ENCODE data around the gene SNX2.

Gene SNX2

DNA sequence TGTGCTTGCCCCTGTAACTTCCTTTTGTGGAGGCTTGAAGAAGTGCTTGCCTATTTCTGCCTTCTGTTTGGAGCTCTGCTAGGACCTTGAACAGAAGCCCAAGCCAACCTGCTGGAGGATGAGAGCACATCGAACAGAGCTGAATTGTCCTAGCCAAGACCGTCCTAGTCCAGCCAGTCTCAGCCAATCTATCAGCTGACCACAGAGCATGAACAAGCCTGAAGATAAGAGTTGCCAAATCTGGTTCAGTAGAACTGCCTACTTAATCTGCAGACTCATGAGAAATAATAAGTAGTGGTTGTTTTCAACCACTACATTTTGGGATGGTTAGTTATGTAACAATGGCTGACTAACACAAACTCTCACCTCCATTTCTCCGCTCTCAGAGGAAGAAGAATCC, 4.4 kb upstream of the SNX2 start:
- Histone ChIP-seq H3K23ac (ENCODE audit: low read length) (no peak overlapping the region), H3K14ac (ENCODE audit: low read length) (peak overlapping the region; percentile 4), H4K91ac (ENCODE audit: low read depth, low read length) (no peak overlapping the region), H3K9ac (ENCODE audit: low read length) (no peak overlapping the region), H3K9me3 (ENCODE audit: insufficient read depth, low read depth, low read length) (no peaks in the 10 kb centered on the region), H2AK5ac (ENCODE audit: low read length) (no peak overlapping the region), H3K4ac (ENCODE audit: low read depth, low read length) (no peak overlapping the region), H4K12ac (ENCODE audit: low read depth, low read length) (no peak overlapping the region), H3K4me3 (ENCODE audit: low read depth, low read length) (no peak overlapping the region), H3K79me1 (ENCODE audit: low read length) (peaks cover 11% of the 10 kb centered on the region), H2AFZ (ENCODE audit: insufficient read depth, low read length, poor library complexity) (no peak overlapping the region), H3K4me2 (ENCODE audit: low read length) (no peak overlapping the region), H3K18ac (ENCODE audit: low read length) (no peak overlapping the region), H3K27ac (ENCODE audit: low read depth, low read length) (no peak overlapping the region), H4K8ac (ENCODE audit: low read depth, low read length) (no peak overlapping the region), H3K27me3 (ENCODE audit: insufficient read depth, low read length) (no peaks in the 10 kb centered on the region), H2BK120ac (ENCODE audit: insufficient read depth, low read length, poor library complexity) (no peak overlapping the region), H3K4me1 (ENCODE audit: control insufficient read depth in 1 of 2, insufficient read depth in 2 of 2, low read length in 2 of 2) (peaks cover 3 to 14% of the 10 kb centered on the region in 2 experiments), H3K79me2 (ENCODE audit: control insufficient read depth, insufficient read depth, low read length, poor library complexity) (peaks cover 6% of the 10 kb centered on the region), H2BK5ac (ENCODE audit: low read depth, low read length, poor library complexity) (no peak overlapping the region), H2BK12ac (ENCODE audit: low read length) (peak overlapping the region; percentile 5), H3K36me3 (ENCODE audit: control insufficient read depth in 1 of 2, insufficient read depth in 2 of 2, low read length in 2 of 2) (no peaks in the 10 kb centered on the region)
- DNase-seq: no peak
- no CpG with 5 or more reads among the region's 3 CpGs for WGBS (ENCODE audit: extremely low coverage, insufficient coverage, insufficient read length)

DNA sequence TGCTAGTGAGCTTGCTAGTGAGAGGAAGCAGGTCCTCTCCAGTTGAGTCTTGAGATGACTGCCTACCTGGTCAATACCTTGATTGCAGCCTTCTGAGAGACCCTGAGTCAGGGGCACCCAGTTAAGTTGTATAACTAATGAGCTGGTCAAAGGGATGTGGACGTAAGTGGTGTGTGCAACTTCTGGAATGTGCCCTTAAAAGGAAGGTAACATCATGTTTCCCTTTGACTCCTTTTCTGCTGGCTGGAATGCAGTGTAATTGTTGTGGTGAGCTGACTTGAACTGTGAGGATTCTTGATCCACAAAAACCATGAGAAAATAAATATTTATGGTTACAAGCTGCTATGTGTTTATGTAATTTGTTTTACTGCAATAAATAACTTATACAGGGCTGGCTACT, 2.4 kb upstream of the SNX2 start:
- H2AFZ ChIP-seq (ENCODE audit: insufficient read depth, low read length, poor library complexity): peak overlapping the region; percentile 0
- H2BK120ac ChIP-seq (ENCODE audit: insufficient read depth, low read length, poor library complexity): peak overlapping the region; percentile 55
- no CpG with 5 or more reads among the region's 1 CpG for WGBS (ENCODE audit: extremely low coverage, insufficient coverage, insufficient read length)

DNA sequence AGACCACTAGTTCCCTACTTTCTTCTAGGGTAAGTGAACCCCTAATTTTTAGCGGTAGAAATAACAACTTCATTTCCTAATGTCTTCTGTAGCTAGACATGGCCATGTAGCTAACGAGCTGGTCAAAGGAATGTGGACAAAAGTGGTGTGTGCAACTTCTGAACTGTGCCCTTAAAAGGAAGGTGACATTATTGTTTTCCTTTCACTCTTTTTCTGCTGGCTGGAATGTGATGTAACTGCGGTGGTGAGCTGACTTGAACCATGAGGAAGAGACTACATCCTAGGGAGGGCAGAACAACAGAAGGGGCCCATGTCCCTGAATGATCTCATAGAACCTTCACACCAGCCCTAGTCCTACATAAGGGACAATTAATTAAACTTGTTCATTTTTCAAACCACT, 1.3 kb upstream of the SNX2 start:
- Histone ChIP-seq H3K23ac (ENCODE audit: low read length) (no peak overlapping the region), H3K4me3 (ENCODE audit: low read depth, low read length) (no peak overlapping the region), H4K8ac (ENCODE audit: low read depth, low read length) (no peak overlapping the region), H3K36me3 (ENCODE audit: control insufficient read depth in 1 of 2, insufficient read depth in 2 of 2, low read length in 2 of 2) (no peaks in the 10 kb centered on the region), H4K12ac (ENCODE audit: low read depth, low read length) (no peak overlapping the region), H3K4me1 (ENCODE audit: control insufficient read depth in 1 of 2, insufficient read depth in 2 of 2, low read length in 2 of 2) (peaks cover 3 to 14% of the 10 kb centered on the region in 2 experiments), H2AFZ (ENCODE audit: insufficient read depth, low read length, poor library complexity) (no peak overlapping the region), H2BK120ac (ENCODE audit: insufficient read depth, low read length, poor library complexity) (peak overlapping the region; percentile 36), H3K27ac (ENCODE audit: low read depth, low read length) (peak overlapping the region; percentile 3), H2BK12ac (ENCODE audit: low read length) (peak overlapping the region; percentile 42), H3K27me3 (ENCODE audit: insufficient read depth, low read length) (no peaks in the 10 kb centered on the region), H3K79me1 (ENCODE audit: low read length) (peaks cover 12% of the 10 kb centered on the region), H3K14ac (ENCODE audit: low read length) (no peak overlapping the region), H3K79me2 (ENCODE audit: control insufficient read depth, insufficient read depth, low read length, poor library complexity) (peaks cover 10% of the 10 kb centered on the region), H2BK5ac (ENCODE audit: low read depth, low read length, poor library complexity) (no peak overlapping the region), H3K4ac (ENCODE audit: low read depth, low read length) (no peak overlapping the region), H3K18ac (ENCODE audit: low read length) (no peak overlapping the region), H3K4me2 (ENCODE audit: low read length) (no peak overlapping the region), H3K9ac (ENCODE audit: low read length) (no peak overlapping the region), H2AK5ac (ENCODE audit: low read length) (no peak overlapping the region), H3K9me3 (ENCODE audit: insufficient read depth, low read depth, low read length) (no peaks in the 10 kb centered on the region), H4K91ac (ENCODE audit: low read depth, low read length) (no peak overlapping the region)
- peak in 1 of 2 donors; percentile 38 for DNase-seq
- WGBS (ENCODE audit: extremely low coverage, insufficient coverage, insufficient read length): no CpG with 5 or more reads among the region's 3 CpGs

More for the DNA sequence above, 2.4 kb upstream of the SNX2 start:
- Histone ChIP-seq H3K36me3 (ENCODE audit: control insufficient read depth in 1 of 2, insufficient read depth in 2 of 2, low read length in 2 of 2) (no peaks in the 10 kb centered on the region), H4K8ac (ENCODE audit: low read depth, low read length) (no peak overlapping the region), H3K27ac (ENCODE audit: low read depth, low read length) (peak overlapping the region; percentile 4), H3K79me1 (ENCODE audit: low read length) (peaks cover 12% of the 10 kb centered on the region), H3K23ac (ENCODE audit: low read length) (no peak overlapping the region), H4K91ac (ENCODE audit: low read depth, low read length) (peak overlapping the region; percentile 61), H3K4me3 (ENCODE audit: low read depth, low read length) (no peak overlapping the region), H3K14ac (ENCODE audit: low read length) (no peak overlapping the region), H3K9me3 (ENCODE audit: insufficient read depth, low read depth, low read length) (no peaks in the 10 kb centered on the region), H4K12ac (ENCODE audit: low read depth, low read length) (no peak overlapping the region), H3K4ac (ENCODE audit: low read depth, low read length) (no peak overlapping the region), H3K4me2 (ENCODE audit: low read length) (no peak overlapping the region), H3K27me3 (ENCODE audit: insufficient read depth, low read length) (no peaks in the 10 kb centered on the region), H3K4me1 (ENCODE audit: control insufficient read depth in 1 of 2, insufficient read depth in 2 of 2, low read length in 2 of 2) (peaks cover 3 to 14% of the 10 kb centered on the region in 2 experiments), H2AK5ac (ENCODE audit: low read length) (no peak overlapping the region), H2BK5ac (ENCODE audit: low read depth, low read length, poor library complexity) (peak overlapping the region; percentile 32), H3K18ac (ENCODE audit: low read length) (no peak overlapping the region), H3K79me2 (ENCODE audit: control insufficient read depth, insufficient read depth, low read length, poor library complexity) (peaks cover 9% of the 10 kb centered on the region), H2BK12ac (ENCODE audit: low read length) (no peak overlapping the region), H3K9ac (ENCODE audit: low read length) (no peak overlapping the region)
- DNase-seq: peak in 1 of 2 donors; percentile 72

DNA sequence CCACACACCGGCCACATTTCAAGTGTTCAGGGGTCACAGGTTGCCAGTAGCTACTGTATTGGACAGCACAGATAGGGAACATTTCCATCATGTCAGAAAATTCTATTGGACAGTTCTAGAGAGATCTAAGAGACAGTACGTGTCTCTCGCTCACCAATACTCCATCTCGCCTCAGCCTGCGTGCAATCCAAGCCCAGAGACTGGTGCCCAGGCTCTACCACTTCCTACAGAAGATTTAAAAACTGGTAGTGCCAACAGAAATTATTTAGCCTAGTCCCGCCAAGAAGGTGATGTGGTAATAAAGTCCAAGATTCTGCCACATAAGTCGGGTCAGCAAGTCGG, 390 bp upstream of the SNX2 start:
- H2AK5ac ChIP-seq (ENCODE audit: low read length): peak overlapping the region; percentile 41
- H3K18ac ChIP-seq (ENCODE audit: low read length): no peak overlapping the region
- H2BK12ac ChIP-seq (ENCODE audit: low read length): peak overlapping the region; percentile 65
- peak overlapping the region; percentile 84 for H4K8ac ChIP-seq (ENCODE audit: low read depth, low read length)
- no peaks in the 10 kb centered on the region for H3K9me3 ChIP-seq (ENCODE audit: insufficient read depth, low read depth, low read length)
- H3K4me2 ChIP-seq (ENCODE audit: low read length): peak overlapping the region; percentile 70
- no peak for DNase-seq
- peak overlapping the region; percentile 0 for H2AFZ ChIP-seq (ENCODE audit: insufficient read depth, low read length, poor library complexity)
- H3K4me3 ChIP-seq (ENCODE audit: low read depth, low read length): peak overlapping the region; percentile 16
- H3K4ac ChIP-seq (ENCODE audit: low read depth, low read length): no peak overlapping the region
- peak overlapping the region; percentile 55 for H3K14ac ChIP-seq (ENCODE audit: low read length)
- peak overlapping the region; percentile 89 for H2BK120ac ChIP-seq (ENCODE audit: insufficient read depth, low read length, poor library complexity)
- no peak overlapping the region for H4K12ac ChIP-seq (ENCODE audit: low read depth, low read length)
- peaks cover 12% of the 10 kb centered on the region for H3K79me2 ChIP-seq (ENCODE audit: control insufficient read depth, insufficient read depth, low read length, poor library complexity)
- no peak overlapping the region for H3K9ac ChIP-seq (ENCODE audit: low read length)
- H3K36me3 ChIP-seq (ENCODE audit: control insufficient read depth in 1 of 2, insufficient read depth in 2 of 2, low read length in 2 of 2): no peaks in the 10 kb centered on the region
- peaks cover 3 to 14% of the 10 kb centered on the region in 2 experiments for H3K4me1 ChIP-seq (ENCODE audit: control insufficient read depth in 1 of 2, insufficient read depth in 2 of 2, low read length in 2 of 2)
- H4K91ac ChIP-seq (ENCODE audit: low read depth, low read length): peak overlapping the region; percentile 70
- peak overlapping the region; percentile 51 for H3K27ac ChIP-seq (ENCODE audit: low read depth, low read length)
- H3K27me3 ChIP-seq (ENCODE audit: insufficient read depth, low read length): no peaks in the 10 kb centered on the region
- H3K79me1 ChIP-seq (ENCODE audit: low read length): peaks cover 12% of the 10 kb centered on the region
- no CpG with 5 or more reads among the region's 8 CpGs for WGBS (ENCODE audit: extremely low coverage, insufficient coverage, insufficient read length)
- H2BK5ac ChIP-seq (ENCODE audit: low read depth, low read length, poor library complexity): peak overlapping the region; percentile 80
- no peak overlapping the region for H3K23ac ChIP-seq (ENCODE audit: low read length)

All from trophoblast cell (in vitro differentiated cells and primary cell).